Uterus (tissue), 2 donors: ENCODE results near the gene PAFAH1B2.

ENCODE experiments used
- CTCF ChIP-seq, 4 experiments: fragments of 200-600 bp in 2 of 4; fragments of 450-650 bp in 2 of 4; sonication (generic) in 2 of 4; IDR thresholded peaks; one replicate each; pipeline ENCODE4 v1.5.1; 2016 to 2019; ENCODE audit warnings: antibody characterized with exemption in 4 of 4, mild to moderate bottlenecking in 2 of 4, moderate library complexity in 1 of 4
- POLR2A ChIP-seq, 2 donors: fragments of 450-650 bp; IDR thresholded peaks; one replicate each; pipeline ENCODE4 v1.6.1; 2016; ENCODE audit warnings: antibody characterized with exemption in 2 of 2, mild to moderate bottlenecking in 1 of 2, moderate library complexity in 1 of 2

GRCh38 chr11:117205211-117205818, 61.2 kb downstream of the PAFAH1B2 start:
- TF ChIP-seq CTCF (IDR thresholded peaks at IDR 0.05) (no peak), POLR2A (IDR thresholded peaks at IDR 0.05) (no peak)
